Stimulated activated CD4-positive, alpha-beta T cell treated with anti-CD3 and anti-CD28 coated beads, Interleukin-4, amount 100 ng/mL, for 24 hours (primary cell): Measurements from ENCODE around the gene SLC51A.
"Not testable (repeated sequence)": the region's sequence is repeated elsewhere in the genome, so short reads cannot be mapped to it uniquely, and the experiment has no call there.

Experiments used
- DNase-seq: peaks from one replicate; pipeline ENCODE4 v3.0.0-alpha.2; 2020

The SLC51A gene

DNA sequence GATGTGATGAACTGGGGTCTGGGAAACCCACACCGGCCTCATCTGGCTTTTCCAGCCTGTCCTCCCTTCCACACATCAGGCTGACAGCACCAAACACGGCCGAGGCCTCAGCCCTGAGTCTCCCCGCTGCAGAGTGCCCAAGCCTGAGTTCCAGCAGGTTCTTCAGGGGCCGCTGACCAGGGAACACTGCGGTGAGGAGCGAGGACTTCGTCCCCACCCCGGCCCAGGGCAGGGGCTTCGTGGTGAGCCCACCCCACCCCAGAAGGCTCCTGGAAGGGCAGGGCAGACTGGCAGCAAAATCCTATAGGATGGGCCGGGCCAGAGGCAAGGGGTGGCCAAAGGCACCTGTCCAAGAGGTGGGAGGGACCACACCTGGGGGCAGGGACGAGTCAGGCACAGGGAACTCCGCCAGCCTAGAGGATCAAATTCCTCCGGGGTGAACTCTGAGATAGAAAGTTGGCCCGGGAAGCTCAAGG lies at the start of gene SLC51A:
SLC51A (plus strand) TSS at position 446 of the 476 bp plus-strand sequence. CDS start 179 bp downstream, outside the sequence.
- DNase-seq: no peak

DNA sequence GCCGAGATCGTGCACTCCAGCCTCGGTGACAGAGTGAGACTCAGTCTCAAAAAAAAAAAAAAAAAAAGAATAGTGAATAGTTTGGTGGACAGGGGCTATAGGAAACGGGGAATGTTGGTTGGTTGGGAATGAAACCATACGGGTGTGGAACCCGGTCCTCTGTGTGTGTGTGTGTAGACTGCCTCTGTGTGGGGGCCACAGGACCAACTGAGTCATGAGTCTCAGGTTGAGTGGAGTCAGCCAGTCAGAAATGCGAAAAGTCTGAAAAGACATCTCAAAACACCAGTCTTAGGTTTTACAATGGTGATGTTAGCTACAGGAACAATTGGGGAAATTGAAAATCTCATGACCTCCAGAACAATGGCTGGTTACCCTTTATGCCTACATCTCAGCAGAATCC lies 49.6 kb upstream of the SLC51A start:
- DNase-seq: peak; percentile 17

DNA sequence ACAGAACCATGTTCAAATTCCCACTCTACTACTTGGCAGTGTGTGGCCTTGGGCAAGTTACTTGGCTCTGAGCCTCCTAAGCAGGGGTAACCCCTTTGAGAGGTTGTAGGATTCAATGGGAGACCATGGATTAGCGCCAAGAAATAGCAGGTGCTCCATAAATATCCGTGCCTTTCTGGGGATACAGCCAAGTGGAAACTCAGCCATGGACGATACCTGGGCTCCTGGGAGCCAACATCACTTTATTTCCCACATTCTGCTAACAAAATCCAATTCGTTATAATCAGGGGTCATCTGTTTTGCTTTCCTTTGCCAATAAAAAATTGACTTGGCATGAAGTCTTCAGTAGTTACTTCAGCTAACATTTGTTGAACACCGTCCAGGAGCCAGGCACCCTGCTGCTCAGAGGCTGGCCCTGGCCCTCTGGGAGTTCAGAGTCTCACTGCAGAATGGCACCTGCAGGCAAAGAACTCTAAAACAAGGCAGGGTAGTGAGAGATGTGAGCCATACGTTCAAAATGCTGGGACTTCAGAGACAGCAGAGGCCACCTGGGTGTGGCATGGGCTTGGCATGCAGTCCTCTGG lies 47.4 kb upstream of the SLC51A start:
- no peak for DNase-seq

DNA sequence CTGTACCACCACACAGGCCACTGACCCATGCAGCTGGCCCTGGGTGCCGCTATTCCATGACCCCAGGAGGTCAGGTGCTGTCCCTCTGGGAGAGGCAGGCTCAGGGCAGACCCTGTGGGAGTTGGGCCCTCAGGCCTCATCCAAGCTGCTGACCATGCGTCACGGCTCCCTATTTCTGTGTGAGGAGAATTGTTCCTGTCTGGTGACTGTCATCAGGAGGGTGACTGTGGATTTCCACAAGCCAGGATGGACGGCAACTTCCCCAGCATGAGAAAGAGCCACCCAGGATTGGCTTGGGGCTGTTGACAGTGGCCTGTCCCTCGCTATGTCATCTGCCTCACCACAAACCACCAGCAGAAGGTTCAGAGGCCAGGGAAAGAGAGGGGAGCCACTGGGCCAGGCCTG lies 46.5 kb upstream of the SLC51A start:
- no peak for DNase-seq

GRCh38 chr3:196170296-196170695 lies 46.0 kb upstream of the SLC51A start:
- not testable (repeated sequence) for DNase-seq

DNA sequence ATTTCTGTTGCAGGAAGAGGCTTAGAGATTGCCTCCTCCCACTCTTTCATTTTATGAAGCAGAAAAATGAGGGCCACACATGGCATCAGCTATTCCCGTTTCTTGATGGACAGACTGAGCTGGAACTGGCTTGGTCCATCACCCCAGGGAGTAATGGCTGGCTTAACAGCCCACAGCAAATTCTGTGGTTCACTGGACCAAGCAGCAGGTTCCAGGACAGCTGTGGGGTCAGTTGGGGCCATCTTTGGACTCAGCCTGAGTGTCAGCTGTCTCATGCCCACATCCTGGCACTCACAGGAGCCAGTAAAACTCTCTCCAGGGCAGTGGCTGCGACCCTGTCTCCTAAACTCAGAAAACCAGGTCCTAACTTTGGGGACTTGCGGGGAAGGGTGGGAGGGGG lies 41.7 kb upstream of the SLC51A start:
- DNase-seq: no peak

GRCh38 chr3:196175116-196175625 lies 41.2 kb upstream of the SLC51A start:
- DNase-seq: no peak

GRCh38 chr3:196175722-196176121 lies 40.6 kb upstream of the SLC51A start:
- no peak for DNase-seq

GRCh38 chr3:196177567-196177966 lies 38.8 kb upstream of the SLC51A start:
- DNase-seq: no peak

- DNase-seq: no peak
These were observed 38.4 kb upstream of the SLC51A start for GRCh38 chr3:196177967-196178366.

DNA sequence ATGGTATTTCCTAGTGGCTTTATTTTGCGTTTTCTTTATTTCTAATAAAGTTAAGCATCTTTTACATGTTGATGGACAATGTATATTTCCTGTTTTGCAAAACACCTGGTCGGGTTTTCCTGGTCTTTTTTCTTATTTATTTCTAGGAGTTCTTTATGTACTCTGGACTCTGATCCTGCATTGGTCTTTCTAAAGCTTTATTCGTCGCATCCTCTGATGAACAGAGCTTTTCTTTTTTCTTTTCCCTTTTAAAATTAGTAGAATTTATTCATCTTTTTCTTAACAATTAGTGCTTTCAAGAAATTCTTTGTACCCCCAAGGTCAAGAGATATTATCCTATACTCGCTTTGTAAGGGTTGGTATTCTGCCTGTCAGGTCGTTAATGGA lies 37.3 kb upstream of the SLC51A start:
- DNase-seq: no peak

DNA sequence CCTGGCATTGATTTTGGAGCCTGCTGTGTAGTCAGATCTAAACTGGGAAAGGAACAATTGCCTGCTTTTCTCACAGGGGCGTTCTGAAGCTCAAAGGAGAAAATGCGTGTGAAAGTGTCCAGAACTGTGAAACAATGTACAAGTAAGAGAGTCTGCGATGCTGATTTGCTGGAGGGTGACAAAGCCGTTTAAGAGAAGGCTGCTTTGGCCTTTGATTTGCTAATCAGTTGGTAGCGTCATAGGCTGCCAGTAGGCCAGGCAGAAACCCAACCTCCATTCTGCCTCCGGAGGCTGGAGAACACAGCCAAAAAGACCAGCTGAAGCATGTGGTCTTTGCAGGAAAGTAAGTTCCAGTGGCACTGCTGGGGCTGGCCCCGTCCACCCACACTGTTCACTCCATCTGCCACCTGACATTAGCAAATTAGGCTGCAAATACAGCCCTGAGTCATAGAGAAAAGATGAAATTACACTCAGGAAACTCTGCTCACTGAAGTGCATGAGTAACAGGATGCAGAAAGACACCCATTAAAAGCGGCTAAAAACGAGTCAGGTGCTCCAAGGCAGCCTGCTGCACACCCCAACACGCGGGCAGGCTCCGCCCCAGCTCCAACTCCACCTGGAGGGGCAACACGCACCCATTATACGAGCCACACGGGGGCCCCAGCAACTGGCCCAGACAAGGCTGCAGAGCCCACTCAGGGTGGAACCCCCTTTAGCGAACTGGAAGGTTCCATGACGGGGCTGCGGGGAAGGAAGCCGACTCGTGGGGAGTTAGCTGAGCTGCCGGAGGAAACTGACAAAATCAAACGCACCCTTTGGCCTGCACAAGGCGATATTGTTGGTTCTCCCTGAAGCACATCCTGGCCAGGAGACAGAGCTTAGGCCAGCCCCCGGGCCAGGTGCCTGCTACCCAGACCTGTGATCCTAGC lies 36.7 kb upstream of the SLC51A start:
- DNase-seq: peak; percentile 83

GRCh38 chr3:196180346-196180745 lies 36.0 kb upstream of the SLC51A start:
- DNase-seq: no peak

DNA sequence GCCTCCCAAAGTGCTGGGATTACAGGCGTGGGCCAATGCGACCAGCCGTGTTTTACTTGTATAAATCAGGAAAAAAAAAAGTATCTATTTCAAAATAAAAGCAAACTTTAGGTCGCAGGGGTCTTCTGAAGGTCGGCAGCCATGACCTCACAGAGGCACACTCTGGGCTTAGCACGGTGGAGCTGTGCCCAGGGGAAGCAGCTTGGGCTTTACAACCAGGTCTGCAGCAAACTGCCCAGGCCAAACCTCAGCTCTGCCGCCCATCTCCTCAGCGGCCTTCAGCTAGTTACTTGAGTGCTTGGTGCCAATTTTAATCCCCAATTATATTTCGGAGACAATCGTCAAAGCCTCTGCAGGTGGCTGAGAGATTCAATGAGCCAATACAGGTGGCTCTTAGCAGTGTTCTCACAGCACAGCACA lies 35.2 kb upstream of the SLC51A start:
- no peak for DNase-seq

DNA sequence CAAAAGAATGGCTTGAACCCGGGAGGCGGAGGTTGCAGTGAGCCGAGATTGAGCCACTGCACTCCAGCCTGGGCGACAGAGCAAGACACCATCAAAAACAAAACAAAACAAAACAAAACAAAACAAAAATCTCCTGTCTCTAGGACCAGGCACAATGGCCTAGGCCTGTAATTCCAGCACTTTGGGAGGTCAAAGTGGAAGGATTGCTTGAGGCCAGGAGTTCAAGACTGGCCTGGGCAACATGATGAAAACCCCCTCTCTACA lies 32.2 kb upstream of the SLC51A start:
- not testable (repeated sequence) for DNase-seq

- DNase-seq: no peak
These were observed 31.5 kb upstream of the SLC51A start for GRCh38 chr3:196184881-196185280.

DNA sequence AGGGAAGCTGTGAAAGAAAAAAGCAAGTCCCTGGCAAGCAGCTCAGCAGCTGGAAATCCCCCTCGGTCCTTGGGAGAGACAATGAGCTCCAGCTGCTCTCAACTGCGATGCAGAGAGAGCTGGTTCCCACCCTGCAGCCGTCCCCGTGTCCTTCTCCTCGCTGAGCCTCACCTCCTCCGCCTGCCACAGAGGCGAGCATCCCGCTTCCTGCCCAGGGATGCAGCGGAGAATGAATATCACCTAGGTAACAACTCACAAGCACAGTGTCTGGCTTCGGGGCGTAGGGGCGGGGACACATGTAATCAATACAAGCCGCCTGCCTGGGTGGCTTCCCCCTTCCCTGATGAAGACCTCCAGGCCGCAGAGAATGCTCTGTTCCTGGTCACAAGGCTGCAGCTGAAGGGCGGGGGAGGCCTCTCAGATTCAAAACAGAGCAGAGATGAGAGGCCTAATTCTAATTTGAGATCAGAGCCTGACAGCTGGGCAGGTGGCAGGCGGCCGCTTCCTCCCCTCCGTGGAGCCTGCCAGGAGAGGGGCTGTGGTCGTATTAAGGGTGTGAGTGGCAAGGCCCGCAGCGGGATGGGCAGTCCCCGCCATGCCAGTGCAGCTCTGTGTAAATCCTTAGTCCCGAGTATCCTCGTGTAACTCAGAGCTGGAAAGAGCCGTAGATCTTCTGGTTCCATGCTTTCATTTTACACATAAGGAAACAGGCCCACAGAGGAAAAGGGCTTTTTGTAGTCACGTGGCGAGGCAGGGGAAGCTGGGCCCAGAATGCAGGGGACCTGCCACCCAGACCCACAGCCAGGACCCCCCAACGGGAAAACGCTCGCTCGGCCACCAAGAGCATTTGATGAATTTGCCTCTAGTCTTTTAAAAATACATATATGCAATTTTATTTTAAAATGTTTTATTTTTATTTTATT lies 29.4 kb upstream of the SLC51A start:
- no peak for DNase-seq

DNA sequence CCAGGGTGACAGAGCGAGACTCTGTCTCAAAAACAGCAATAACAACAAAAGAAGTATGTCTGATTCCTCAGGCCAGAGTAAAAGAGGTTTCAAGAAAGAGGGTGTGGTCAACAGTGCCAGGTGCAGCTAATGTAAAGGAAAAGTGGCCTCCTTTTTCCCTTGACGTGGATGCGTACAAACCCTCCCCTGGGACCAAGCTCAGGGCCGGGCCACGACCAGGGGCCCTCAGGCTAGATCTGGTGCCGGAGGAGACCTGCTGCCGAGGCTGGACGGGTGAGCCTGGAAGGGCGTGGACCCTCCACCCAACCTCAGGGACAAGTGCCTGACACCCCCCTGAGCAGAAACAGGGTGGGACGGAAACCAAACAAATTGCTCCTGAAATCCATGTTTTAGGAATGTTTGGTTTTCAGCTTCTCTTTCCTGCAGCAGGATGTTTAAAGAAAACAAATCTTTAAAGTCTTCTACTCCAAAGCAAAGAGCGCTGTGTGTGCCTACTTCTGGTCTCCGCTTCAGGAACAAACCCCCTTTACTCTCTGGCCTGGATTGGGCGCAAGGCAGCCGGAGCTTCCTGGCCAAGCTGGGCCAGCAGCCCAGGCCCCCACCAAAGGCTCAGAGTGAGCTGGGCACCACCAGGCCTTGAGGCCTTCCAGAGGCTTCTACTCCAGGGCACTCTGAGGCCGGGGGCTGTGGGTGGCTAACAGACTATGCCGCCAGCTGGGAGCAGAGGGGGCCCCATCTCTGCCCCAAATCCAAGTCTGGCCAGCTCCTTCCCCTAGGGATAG lies 26.6 kb upstream of the SLC51A start:
- DNase-seq: no peak

DNA sequence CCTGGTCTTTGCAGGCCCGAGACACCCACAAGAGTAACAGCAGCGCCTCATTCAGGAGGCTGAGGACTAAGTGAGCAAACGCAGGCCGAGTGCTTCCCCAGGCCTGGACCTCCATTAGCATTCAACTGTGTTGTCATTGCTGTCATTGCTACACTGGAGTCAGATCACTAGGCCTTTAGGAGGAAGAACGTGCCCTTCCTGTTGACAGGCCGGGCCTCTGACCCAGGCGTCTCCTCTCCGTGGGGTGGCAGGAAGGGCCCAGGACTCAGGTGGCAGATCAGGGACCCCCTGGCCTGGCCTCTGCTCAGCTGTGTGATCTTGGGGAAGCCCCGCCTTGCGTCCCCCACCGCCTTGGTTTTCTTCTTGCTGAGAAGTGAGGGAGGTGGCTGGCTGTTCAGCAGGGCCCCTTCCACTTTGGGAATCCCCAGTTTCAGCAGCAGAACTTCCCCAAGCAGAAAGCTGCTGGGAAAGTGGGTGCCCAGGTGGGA lies 24.3 kb upstream of the SLC51A start:
- peak; percentile 43 for DNase-seq

DNA sequence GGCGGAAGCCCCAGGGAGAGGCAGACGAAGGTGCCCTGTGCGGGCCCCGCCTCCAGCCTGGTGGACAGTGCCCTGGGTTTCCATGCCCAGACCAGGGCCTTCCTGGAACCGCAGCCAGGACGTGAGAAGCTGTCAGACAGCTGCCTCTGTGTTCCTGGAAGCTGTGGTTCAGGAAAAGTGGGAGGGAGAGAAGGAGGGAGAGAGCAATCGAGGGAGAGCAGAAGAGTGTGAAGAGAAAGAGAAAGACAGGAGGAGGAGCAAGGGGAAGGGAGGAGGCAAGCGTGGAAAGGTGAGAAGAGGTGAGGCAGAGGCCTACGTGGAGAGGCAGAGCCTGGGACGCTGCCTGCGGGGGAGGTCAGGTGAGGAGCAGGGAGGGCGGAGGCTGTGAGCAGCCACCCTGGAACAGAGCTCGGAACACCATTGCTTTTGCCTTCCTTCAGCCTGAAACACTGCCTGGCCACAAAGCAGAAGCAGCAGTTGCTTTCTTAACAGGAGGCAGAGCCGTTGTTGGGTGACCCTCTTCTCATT lies 23.7 kb upstream of the SLC51A start:
- DNase-seq: no peak

DNA sequence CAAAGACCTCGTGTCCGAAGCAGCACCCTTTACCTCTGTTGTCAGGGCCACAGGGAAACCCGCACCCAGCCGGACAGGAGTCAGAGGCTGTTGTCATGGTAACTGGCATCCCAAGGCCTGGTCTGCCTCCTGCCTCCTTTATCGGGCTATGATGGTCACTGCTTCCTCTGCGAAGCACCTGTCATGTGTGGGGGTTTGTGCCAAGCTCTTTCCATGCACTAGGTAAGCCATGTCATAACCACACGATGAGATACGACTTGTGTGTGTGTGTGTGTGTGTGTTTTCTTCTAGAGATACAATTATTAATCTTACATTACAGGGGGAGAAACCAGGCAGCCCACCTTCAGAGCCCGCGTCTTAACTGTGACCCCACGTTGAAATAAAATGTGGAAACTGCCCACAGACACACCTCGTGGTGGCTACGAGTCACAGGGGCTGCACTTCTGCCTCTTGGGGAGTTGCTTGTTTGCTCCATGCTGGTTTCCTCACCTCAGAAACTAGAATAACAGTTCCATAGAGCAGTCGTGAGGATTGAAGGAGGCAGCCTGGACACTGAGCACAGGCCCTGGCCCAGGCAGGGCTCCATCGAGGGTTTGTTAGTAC lies 23.1 kb upstream of the SLC51A start:
- DNase-seq: no peak
